Central memory CD8-positive, alpha-beta T cell (primary cell): ENCODE results near the gene RPTN.

Source experiments
- ATAC-seq: fragments of 150-1000 bp; cut with Tn5 transposase; replicated peaks from 2 replicates; pipeline ENCODE4 v1.10.0; 2022; ENCODE audit warnings: mild to moderate bottlenecking, moderate FRiP score, moderate number of reproducible peaks; ENCODE audit not compliant: poor library complexity, severe bottlenecking; ENCODE audit errors: extremely low read depth
- DNase-seq, 2 donors: peaks; one replicate each; pipeline ENCODE4 v3.0.0; 2021; ENCODE audit warnings: low spot score in 2 of 2
- H3K27ac Mint-ChIP-seq: one replicate; pipeline ENCODE4 v1.8.0; 2022; ENCODE audit warnings: low read depth, mild to moderate bottlenecking, moderate library complexity, mixed read lengths
- H3K27me3 Mint-ChIP-seq: one replicate; pipeline ENCODE4 v1.8.0; 2022; ENCODE audit warnings: mixed read lengths
- H3K36me3 Mint-ChIP-seq: one replicate; pipeline ENCODE4 v1.8.0; 2022; ENCODE audit warnings: mild to moderate bottlenecking, moderate library complexity, mixed read lengths; ENCODE audit not compliant: insufficient read depth
- H3K4me1 Mint-ChIP-seq: one replicate; pipeline ENCODE4 v1.8.0; 2022; ENCODE audit warnings: mixed read lengths
- H3K4me3 Mint-ChIP-seq: one replicate; pipeline ENCODE4 v1.8.0; 2022; ENCODE audit warnings: mild to moderate bottlenecking, moderate library complexity, mixed read lengths
- H3K9me3 Mint-ChIP-seq: one replicate; pipeline ENCODE4 v1.8.0; 2022; ENCODE audit warnings: mixed read lengths

The RPTN gene, protein sequence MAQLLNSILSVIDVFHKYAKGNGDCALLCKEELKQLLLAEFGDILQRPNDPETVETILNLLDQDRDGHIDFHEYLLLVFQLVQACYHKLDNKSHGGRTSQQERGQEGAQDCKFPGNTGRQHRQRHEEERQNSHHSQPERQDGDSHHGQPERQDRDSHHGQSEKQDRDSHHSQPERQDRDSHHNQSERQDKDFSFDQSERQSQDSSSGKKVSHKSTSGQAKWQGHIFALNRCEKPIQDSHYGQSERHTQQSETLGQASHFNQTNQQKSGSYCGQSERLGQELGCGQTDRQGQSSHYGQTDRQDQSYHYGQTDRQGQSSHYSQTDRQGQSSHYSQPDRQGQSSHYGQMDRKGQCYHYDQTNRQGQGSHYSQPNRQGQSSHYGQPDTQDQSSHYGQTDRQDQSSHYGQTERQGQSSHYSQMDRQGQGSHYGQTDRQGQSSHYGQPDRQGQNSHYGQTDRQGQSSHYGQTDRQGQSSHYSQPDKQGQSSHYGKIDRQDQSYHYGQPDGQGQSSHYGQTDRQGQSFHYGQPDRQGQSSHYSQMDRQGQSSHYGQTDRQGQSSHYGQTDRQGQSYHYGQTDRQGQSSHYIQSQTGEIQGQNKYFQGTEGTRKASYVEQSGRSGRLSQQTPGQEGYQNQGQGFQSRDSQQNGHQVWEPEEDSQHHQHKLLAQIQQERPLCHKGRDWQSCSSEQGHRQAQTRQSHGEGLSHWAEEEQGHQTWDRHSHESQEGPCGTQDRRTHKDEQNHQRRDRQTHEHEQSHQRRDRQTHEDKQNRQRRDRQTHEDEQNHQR

DNA sequence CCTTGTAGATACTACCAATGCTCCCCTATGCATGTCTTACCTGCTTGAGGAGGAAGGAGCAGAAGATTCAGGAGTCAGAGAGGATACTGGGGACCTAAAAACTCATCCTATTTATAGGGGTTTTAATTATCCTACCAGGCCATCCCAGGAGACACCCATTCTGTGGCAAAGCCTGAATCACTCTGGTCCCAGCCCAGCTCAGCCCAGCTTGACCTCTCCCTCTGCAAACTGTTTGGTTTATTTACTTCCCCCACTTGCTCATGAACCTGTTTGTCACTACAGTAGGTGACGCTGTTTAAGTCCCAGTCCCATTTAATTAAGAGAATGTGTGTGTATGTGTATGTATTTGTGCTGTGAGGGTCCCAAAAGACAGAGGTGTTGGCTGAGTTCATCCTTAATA is at the start of gene RPTN:
RPTN (minus strand) TSS at position 85 of the 400 bp plus-strand sequence. CDS start 1,339 bp downstream, outside the sequence.
- DNase-seq, result no peak
- Mint-ChIP-seq H3K27ac (no peak within 1 kb of the TSS), H3K36me3 (peaks cover 3% of the 10 kb centered on the region), H3K4me1 (no peaks in the 10 kb centered on the region), H3K9me3 (no peaks in the 10 kb centered on the region), H3K27me3 (no peaks in the 10 kb centered on the region), H3K4me3 (no peak within 1 kb of the TSS)
- ATAC-seq, result no peak

DNA sequence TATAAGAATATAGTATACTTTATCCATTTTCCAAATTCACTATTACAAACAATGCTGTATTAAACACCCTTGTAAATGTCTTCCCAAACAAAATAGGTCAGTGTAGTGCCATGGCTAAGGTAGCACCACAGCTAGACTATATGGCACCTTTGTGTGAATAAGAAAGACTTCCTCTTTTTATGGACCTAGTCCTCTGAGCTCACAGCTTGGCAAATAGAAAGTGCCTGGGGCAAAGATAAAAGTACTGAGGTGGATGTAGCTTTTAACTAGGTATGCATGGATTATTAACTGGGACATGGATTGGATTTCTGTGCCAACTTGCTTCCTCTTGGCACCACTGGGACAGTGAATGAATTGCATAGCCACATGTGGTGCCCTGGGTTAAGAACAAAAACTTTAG is 40.0 kb upstream of the RPTN start:
- Mint-ChIP-seq H3K9me3 (no peaks in the 10 kb centered on the region), H3K27ac (no peak overlapping the region), H3K36me3 (no peaks in the 10 kb centered on the region), H3K4me1 (no peaks in the 10 kb centered on the region), H3K4me3 (no peak overlapping the region), H3K27me3 (peaks cover 23% of the 10 kb centered on the region)
- DNase-seq, result no peak
- no peak for ATAC-seq

DNA sequence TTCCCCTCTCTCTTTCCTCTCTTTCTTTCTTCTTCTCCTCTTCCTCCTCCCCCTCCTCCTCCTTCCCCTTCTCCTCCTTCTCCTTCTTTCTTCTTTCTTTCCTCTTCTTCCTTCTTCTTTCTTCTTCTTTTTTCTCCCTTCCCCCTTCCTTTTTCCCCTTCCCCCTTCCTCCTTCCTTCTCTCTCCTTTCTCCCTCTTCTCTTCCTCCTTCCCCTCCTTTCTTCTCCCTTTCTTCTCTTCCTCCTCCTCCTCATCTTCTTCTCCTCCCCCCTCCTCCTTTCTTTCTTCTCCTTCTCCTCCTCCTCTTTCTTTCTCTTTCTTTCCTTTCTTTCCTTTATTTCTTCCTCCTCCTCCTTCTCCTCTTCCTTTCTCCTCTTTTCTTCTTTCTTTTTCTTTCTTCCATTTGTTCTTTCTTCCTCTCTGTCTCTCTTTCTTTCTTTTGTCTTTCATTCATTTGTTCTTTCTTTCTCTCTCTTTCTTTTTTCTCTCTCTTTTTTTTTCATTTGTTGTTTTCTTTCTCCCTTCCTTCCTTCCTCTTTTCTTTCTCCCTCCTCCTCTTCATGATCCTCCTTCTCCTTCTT is 38.4 kb upstream of the RPTN start:
- H3K27ac Mint-ChIP-seq, result peak overlapping the region; percentile 30
- H3K4me3 Mint-ChIP-seq, result no peak overlapping the region
- no peaks in the 10 kb centered on the region for H3K4me1 Mint-ChIP-seq
- DNase-seq, result no peak
- no peaks in the 10 kb centered on the region for H3K9me3 Mint-ChIP-seq
- H3K36me3 Mint-ChIP-seq, result no peaks in the 10 kb centered on the region
- no peak for ATAC-seq
- peaks cover 23% of the 10 kb centered on the region for H3K27me3 Mint-ChIP-seq

DNA sequence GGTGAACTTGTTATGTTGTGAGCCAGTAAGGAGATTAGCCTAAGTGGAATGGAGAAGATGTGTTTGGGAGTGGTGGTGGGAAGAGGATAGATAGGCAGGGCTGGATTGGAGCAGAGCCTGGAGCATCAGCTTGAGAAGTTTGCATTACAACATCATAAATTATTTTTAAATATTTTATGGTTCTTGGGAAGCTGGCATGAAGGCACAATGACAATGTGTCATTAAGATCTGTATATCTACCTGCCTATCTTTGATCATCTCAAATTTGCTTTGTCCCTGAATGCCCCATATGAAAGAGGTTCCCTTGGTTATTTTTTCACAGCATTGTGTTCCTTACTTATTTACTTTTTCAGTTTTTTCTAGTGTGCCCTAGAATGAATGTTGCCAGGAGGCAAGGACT is 32.7 kb upstream of the RPTN start:
- Mint-ChIP-seq H3K27ac (no peak overlapping the region), H3K36me3 (peaks cover 2% of the 10 kb centered on the region), H3K4me3 (no peak overlapping the region), H3K4me1 (peaks cover 4% of the 10 kb centered on the region), H3K27me3 (no peaks in the 10 kb centered on the region), H3K9me3 (no peaks in the 10 kb centered on the region)
- ATAC-seq (no peak), DNase-seq (no peak)

DNA sequence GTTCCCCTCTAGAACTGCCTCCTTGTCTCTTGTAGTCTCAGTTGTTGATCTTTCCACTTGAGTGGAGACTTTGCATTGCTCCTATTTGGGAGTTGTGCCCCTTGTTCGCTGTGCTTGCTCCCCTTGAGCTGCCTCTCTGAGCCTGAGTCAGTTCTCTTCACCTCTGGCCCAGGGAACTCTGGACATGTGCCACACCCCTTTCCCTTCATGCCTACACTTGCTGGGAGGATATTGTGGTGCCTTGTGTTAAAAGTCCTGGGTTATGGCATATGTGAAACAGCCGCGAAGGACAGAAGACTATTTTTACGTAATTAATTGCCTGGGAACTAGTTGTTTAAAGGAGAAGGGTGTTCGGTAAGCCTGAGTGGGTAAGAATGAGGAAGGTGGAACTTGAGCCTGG is 32.2 kb upstream of the RPTN start:
- Mint-ChIP-seq H3K27ac (no peak overlapping the region), H3K36me3 (peaks cover 2% of the 10 kb centered on the region), H3K27me3 (no peaks in the 10 kb centered on the region), H3K9me3 (no peaks in the 10 kb centered on the region), H3K4me1 (peaks cover 4% of the 10 kb centered on the region), H3K4me3 (no peak overlapping the region)
- DNase-seq, result no peak
- ATAC-seq, result no peak

DNA sequence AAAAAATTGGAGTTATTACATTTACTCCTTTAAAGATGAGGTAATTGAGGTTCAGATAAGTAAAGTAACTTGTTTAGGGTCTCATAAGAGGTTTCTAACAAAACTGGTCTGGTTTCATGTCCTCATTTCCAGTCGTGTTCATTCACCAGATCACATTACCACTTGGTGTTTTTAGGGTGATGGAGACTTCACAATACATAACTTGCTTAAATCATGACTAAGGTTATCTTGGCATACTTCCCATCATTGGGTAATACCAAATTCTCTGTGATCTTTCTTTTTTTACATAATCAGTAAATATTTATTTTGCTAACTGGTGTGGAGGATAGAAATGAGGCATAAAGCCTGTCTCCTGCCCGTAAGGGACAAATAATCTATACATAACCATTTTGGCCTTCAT is 31.6 kb upstream of the RPTN start:
- peaks cover 2% of the 10 kb centered on the region for H3K36me3 Mint-ChIP-seq
- no peak overlapping the region for H3K4me3 Mint-ChIP-seq
- DNase-seq (no peak), ATAC-seq (no peak)
- no peaks in the 10 kb centered on the region for H3K27me3 Mint-ChIP-seq
- H3K27ac Mint-ChIP-seq, result no peak overlapping the region
- H3K9me3 Mint-ChIP-seq, result no peaks in the 10 kb centered on the region
- peaks cover 5% of the 10 kb centered on the region for H3K4me1 Mint-ChIP-seq

DNA sequence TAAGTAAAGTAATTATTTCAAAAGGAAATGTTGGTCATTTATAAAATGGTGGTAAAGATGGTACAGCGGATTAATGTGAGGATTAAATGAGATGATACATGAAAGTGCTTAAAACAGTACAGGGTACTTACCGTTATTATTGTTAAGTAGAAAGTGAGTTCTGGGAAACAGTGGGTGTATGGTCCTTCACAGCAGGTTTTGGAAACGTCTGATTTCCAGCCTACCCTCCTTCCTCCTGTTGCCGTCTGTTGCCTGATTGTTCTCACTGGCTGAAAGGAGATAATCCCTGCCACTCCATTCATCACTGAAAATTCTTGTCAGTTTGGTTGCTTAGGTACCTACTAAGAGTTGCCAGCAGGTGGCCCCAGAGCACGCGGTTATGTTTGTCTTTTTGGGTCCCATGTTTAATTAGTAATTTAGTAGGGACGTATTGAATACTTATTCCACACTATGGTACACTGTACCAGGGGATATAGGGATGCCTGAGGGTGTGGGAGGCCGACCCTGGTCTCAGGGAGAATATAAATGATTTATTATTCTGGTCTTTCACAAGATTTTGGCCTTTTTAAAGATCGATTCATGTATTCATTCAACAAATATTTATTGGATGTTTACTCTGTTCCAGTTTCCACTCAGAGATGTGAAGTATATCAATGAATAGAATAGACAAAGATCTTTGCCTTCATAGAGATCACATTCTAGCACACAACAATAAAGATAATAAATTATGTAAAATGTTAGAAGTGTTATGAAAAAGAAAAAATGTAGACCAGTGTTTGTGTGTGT is 30.8 kb upstream of the RPTN start:
- ATAC-seq, result peak; percentile 66
- H3K9me3 Mint-ChIP-seq, result no peaks in the 10 kb centered on the region
- peaks cover 6% of the 10 kb centered on the region for H3K27me3 Mint-ChIP-seq

DNA sequence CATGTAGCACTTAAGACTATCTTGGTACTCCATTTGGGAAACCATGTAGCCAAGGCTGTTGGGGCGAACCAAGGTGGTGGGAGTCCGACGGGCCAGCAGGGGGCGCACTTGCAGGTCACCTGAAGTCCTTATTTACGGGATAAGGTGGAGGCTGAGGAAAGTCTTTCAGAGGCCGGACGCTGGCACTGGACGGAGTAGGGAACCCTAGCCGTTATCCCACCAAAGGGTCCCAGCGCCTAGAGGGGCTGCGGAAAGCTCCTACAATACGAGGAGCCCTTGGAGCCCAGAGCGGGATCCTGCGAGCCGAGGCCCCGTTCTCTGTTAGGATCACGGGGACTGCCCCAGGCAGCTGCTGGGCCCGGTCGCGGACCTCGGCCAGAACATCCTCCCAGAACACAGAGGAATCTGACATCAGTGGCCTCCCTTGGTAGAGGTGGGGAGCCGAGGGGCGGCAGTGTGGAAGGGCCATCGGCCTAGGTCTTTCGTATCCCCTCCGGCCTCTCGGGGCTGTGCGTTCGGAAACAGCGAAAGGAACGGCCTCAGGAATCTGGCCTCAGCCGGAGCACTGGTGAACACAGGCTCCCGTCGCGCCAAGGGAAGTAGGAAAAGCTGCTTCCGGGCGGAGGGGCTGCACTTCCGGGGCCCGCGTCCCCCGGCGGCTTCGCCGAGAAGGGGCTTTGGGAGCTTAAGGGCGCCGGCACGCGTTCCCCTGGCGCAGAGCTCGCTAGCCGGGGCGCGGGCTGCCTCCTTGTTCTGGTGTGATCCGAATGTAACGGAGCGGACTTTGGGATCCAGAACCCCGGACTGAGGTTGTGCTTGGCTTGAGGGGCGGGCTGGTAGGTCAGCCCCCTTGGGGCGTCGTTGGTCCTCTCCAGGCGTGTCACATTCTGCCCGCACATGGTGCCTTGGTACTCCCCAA is 29.9 kb upstream of the RPTN start:
- ATAC-seq (peak; percentile 61), DNase-seq (peak; percentile 53 to 67)
- Mint-ChIP-seq H3K27me3 (peaks cover 15% of the 10 kb centered on the region), H3K27ac (peak overlapping the region; percentile 60), H3K4me1 (peaks cover 9% of the 10 kb centered on the region), H3K4me3 (peak overlapping the region; percentile 76), H3K9me3 (no peaks in the 10 kb centered on the region), H3K36me3 (peaks cover 3% of the 10 kb centered on the region)

More for the DNA sequence above, 30.8 kb upstream of the RPTN start:
- H3K36me3 Mint-ChIP-seq, result peaks cover 3% of the 10 kb centered on the region
- H3K4me1 Mint-ChIP-seq, result peaks cover 9% of the 10 kb centered on the region
- DNase-seq, result peak; percentile 45 to 51
- H3K4me3 Mint-ChIP-seq, result peak overlapping the region; percentile 76
- no peak overlapping the region for H3K27ac Mint-ChIP-seq

DNA sequence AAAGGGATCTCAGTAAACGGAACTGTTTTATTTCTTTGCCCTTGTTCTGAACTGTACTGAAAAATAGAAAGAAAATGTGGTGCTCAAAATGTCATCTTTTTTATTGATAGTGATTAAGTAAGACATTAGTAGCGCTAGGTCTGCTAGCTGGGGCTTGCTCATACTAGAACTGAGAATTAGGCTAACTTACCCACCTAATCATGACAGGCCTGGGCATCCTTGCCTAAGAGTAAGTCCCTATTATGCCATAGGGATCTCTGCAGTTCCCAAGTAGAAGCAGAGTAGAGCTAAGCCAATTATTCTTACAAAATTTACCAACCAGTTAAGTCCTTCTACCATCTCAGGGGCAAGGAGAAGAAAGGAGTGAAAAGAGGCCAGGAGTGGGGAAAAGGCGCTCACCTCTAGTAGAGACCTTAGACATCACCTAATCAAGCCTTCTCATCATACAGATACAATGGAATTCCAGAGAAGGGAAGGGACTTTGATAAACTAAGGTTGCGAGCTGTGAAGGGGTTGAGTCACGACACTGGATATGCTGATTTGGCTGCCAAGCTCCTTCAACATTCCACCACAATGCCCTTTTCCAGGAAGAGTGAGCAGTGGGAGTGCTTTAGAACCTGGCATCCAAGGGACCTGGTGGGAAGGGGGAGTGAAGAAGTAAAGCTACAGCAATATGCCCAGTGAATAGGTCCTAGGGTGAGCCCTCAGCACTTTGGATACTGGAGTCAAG is 27.7 kb upstream of the RPTN start:
- H3K27ac Mint-ChIP-seq, result no peak overlapping the region
- no peaks in the 10 kb centered on the region for H3K9me3 Mint-ChIP-seq
- no peak overlapping the region for H3K4me3 Mint-ChIP-seq
- peaks cover 20% of the 10 kb centered on the region for H3K27me3 Mint-ChIP-seq
- DNase-seq (no peak), ATAC-seq (no peak)
- peaks cover 9% of the 10 kb centered on the region for H3K4me1 Mint-ChIP-seq
- peaks cover 3% of the 10 kb centered on the region for H3K36me3 Mint-ChIP-seq

DNA sequence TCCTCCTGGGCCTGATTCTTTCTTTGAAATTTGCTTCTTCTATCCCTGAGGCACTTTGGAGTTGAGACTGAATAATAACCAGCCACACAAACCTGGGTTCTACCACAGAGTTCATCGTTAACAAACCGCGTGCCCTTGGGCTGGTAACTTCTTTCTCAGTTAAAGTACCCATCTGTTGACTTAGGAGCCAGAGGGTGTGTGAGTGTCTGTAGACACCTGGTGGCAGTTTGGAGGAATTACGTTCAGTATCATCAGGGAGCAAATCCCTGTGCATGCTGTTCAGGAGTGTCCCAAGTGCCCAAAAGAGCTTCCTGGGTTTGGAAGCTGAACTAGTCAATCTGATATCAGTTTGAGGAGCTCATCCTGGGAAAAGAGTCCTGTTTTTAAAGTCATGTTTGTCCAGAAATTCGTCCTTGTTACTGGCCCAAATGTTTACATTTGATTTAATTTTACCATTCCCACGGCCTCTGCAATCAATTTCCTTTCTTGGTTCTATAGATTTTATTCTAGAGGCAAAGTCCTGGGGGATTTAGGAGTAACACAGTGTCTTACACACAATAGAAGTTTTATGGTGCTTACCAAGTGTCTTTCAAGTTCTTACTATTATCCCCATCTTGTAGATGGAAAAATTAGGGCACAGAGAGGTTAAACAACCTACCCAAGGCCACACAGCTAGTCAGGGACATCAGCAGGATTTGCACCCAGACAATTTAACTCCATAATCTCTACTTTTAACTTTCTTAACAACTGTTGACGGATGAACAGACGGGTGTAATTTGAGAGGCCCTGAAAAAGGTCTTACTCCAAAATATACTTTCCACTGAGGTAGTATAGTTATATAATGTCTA is 26.7 kb upstream of the RPTN start:
- DNase-seq, result no peak
- Mint-ChIP-seq H3K4me3 (no peak overlapping the region), H3K4me1 (peaks cover 9% of the 10 kb centered on the region), H3K9me3 (no peaks in the 10 kb centered on the region), H3K36me3 (peaks cover 3% of the 10 kb centered on the region), H3K27me3 (peaks cover 20% of the 10 kb centered on the region), H3K27ac (no peak overlapping the region)
- peak; percentile 53 for ATAC-seq
